Astrocyte (in vitro differentiated cells and primary cell): Measurements from ENCODE around the gene CACNA1F.

Experiments used
- EZH2 ChIP-seq: IDR thresholded peaks from 2 replicates; pipeline ENCODE4 v1.6.1; 2012; ENCODE audit warnings: mild to moderate bottlenecking, low read length, inconsistent platforms; ENCODE audit not compliant: insufficient read depth
- TF ChIP-seq, protein P1 (sequence below): IDR thresholded peaks from 2 replicates; pipeline ENCODE4 v1.5.1; 2011; ENCODE audit warnings: low read depth, mild to moderate bottlenecking, inconsistent platforms, low read length, moderate library complexity; ENCODE audit not compliant: insufficient read depth

GRCh38 chrX:49278081-49278480 lies 44.9 kb upstream of the CACNA1F start:
- TF ChIP-seq, protein P1, sequence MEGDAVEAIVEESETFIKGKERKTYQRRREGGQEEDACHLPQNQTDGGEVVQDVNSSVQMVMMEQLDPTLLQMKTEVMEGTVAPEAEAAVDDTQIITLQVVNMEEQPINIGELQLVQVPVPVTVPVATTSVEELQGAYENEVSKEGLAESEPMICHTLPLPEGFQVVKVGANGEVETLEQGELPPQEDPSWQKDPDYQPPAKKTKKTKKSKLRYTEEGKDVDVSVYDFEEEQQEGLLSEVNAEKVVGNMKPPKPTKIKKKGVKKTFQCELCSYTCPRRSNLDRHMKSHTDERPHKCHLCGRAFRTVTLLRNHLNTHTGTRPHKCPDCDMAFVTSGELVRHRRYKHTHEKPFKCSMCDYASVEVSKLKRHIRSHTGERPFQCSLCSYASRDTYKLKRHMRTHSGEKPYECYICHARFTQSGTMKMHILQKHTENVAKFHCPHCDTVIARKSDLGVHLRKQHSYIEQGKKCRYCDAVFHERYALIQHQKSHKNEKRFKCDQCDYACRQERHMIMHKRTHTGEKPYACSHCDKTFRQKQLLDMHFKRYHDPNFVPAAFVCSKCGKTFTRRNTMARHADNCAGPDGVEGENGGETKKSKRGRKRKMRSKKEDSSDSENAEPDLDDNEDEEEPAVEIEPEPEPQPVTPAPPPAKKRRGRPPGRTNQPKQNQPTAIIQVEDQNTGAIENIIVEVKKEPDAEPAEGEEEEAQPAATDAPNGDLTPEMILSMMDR = no peak
- TF ChIP-seq EZH2 = no peak
